Hippocampal formation (tissue), 2 donors: ENCODE results near the gene TMPRSS5.
"Not testable (repeated sequence)": the region's sequence is repeated elsewhere in the genome, so short reads cannot be mapped to it uniquely, and the experiment has no call there.

Source experiments
- DNase-seq, 2 donors: peaks; one replicate each; lab custom pipeline; 2025; lab: John Stamatoyannopoulos, UW

Gene TMPRSS5

DNA sequence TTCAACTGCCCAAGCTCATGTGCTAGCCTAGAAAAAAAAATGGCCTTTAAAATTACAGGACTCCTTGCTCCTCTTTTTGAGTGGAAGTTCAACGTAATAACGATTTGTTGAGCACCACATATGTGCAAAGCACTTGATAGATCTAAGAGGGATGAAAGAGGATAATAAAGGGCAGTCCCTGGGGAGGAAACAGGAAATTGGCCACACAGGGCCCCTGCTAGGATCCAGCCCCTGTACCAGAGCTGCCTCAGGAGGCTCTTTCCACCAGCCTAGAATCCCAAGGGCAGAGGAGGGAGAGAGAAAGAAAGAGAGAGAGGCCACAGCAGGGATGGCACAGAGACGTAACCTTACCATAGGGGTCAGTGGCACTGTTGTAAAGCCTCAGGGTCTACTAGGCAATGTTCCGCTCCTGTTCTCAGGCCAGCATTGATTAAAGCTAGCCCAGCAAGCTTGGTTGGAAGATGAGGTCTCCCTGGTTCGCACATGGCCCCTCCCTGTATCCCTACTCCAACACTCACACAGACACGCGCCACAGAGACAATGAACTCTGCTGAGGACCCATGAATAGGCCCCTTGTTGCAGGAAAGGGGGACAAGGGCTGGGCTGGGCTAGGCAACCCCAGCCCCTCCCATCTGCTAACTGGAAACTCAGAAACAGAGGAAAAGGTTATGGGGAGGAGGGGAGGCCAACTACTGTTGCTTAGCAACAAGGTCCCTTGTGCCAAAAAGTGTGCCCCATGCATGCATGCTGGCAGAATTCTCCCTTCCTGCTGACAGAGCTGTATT, at the start of gene TMPRSS5:
TSS of gene TMPRSS5 (minus strand) at position 438 of the 785 bp plus-strand sequence. CDS start at position 354, 84 bp downstream.
- peak; percentile 88 to 96 for DNase-seq

DNA sequence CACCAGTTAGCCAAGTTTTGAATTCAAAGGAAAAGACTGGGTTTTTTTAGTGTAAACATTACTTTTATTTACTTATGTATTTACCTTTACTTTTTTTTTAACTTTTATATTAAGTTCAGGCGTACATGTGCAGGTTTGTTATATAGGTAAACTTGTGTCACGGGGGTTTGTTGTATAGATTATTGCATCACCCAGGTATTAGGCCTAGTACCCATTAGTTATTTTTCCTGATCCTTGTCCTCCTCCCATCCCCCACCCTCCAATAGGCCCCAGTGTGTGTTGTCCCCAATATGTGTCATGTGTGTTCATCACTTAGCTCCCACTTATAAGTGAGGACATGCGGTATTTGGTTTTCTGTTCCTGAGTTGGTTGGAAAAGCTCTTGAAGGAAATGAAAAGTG, 46.8 kb upstream of the TMPRSS5 start:
- no peak for DNase-seq

DNA sequence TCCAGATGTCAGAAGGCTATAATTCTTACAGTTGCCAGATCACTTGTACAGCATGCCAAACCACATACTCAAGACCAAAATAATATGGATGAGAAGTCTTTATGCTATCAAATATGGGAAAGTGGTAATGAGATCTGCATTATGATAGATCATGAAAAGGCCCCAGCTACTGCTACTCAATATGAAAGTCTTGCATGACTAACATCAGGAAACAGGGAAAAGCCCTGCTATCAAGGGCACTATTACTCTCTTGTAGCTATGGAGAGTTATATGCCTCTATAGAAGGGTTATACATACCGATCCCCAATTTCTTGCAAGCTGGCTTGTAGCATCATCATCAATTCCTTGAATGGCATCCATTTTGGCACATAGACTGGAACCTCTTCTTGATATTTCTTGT, 30.2 kb upstream of the TMPRSS5 start:
- no peak for DNase-seq

DNA sequence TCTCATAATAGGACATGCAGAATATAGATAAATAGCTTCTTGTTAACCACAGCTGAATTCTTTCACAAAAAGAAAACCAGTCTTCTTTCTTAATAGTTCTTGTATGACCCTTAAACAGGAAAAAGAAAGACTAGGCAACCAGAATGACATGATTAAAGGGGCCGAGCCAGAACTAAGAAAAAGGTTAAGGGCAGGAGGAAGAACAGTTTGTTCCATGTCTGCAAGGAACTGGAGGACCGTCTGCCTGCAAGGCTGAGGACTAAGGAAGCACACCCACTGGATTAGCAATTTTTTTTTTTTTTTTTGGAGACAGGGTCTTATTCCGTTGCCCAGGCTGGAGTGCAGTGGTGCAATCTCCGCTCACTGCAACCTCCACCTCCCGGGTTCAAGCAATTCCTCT, 26.0 kb upstream of the TMPRSS5 start:
- no peak for DNase-seq

DNA sequence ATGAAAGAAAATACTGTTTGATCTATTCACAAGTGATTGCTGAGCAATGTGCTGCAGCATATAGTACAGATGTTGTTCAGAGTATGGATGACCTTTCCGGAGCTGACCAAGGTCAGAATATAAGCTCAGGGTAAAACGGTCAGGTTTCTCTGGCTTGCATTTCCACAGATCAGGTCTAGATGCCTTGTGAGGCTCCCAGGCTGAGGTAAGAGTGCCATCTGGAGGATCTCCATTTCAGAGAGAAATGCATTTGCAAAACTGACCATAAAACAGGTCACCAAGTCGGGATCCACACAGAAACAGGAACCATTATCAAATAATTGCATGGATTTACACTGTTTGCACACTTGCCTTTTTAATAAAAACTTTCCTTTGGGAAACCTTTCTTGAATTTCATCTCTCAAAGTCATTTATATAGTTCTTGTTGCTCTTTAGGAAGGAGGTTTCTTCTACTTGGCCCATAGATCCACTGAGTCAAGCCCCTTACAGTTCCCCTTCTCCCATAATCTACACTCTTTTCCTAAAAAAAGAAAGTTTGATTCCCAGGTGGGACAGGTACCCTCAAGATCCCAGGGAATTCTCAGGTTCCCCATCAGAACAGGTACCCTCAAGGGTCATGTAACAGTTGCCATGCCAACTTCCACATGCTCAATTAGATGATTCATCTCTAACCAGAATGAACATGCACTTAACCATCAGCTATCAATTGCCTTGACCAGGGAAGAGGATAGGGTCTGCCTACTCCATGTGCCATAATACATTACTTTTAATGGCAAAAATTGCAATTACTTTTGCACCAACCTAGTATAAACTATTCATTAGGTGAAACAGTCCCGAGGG, 25.0 kb upstream of the TMPRSS5 start:
- peak; percentile 39 to 76 for DNase-seq

DNA sequence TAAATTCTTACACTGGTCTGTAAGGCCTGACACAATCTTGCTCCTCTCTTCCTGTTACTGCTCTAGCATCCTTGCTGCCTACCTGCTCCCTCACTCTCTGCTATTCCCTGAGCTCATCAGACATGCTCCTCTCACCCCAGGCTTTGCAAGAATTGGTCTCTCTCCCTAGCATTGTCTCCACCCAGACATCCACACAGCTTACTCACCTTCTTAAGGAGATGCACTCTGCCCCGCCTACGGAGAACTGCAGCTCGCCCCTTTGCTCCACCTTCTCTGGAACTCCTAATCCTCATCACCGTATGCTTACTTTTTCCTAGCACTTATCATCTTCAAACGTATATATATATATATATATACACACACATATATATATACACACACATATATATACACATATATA, 23.3 kb upstream of the TMPRSS5 start:
- DNase-seq: no peak

DNA sequence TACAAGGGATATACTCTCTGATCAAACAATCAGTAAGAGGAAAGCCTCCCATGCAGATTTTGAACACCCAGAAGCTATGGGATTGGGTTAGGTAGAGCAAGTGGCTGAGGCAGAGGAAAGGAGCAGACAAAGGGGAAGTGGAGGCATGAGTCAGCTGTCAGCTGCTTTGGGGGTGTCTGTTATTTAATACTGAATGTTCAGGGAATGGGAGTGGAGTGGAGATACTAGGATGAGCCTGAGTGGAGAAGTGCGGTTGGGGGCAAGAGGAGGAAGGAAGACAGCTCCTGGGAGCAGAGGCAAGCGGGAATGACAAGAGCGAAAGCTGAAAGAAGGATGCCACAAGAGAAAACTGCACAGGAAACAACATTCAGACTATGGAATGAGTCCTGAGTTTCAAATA, 22.7 kb upstream of the TMPRSS5 start:
- DNase-seq: no peak

DNA sequence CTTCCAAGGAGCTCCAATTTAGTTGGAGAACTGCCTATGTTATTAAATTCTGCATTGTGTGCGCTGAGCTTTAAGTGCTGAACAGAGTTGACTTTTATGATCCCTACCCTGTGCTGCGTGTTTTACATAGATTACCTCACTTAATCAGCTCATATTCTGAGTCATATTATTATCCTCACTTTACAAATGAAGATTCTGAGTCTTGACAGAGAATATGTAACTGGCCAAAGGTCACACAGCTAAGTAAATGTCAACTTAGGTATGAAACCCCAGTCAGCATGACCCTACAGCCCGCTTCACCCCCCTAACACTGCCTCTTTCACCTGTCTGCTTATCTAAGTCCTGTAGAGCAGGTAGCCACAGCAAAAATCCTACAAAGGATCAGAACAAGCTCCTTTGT, 19.8 kb upstream of the TMPRSS5 start:
- no peak for DNase-seq

DNA sequence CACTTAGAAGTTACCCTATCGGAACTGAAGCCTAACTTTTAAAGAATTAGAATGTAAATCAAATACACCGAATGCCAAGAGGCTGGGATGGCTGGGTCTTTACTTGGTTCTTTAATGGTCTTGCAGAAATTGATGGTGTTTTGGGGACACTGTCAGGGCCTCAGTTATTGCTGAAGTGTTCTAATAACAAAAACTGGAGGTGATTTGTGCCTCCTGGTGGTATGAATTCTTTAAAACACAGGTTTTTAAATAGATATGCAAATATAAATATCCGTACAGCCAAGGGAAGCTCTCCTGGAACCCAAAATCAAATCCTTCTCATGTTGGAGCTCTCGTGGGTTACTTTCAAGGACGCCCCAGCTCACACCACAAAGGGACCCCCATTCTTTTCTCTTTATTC, 19.3 kb upstream of the TMPRSS5 start:
- DNase-seq: no peak

DNA sequence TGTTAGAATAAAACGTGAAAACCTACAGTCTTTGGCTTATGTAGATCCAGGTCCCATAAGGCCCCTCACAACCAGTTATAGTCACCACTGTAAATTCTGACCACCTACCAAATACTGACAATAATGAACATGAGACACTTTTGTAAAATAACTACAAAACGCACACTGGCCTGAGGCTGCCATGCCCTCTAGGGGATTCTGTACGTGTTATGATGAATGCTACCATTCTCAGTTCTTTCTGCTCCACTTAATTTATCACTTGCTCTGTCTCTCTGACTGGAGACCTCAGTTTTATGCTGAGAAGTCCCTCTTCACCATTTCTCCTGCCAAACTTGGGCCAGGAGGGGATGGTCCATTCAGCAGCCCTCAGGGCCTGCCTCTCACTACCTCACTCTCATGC, 18.7 kb upstream of the TMPRSS5 start:
- no peak for DNase-seq

DNA sequence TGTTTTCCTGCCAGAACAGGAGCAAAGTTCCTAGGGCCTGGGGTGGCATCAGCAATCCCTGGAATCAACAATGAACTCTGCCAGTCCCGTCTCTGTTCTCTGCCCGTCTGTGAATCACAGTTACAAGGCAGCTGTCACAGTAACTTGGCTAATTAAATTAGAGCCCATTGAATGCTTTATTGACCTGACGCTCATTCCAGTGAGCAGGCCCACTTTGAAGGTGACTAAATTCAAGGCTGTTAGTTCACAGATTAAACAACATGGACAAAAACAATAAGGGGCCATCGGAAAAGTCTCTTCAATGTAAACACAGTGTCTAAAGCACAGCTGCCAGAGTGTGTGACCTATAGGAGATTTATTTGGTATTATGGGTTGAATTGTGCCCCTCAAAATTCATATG, 17.7 kb upstream of the TMPRSS5 start:
- DNase-seq: no peak

DNA sequence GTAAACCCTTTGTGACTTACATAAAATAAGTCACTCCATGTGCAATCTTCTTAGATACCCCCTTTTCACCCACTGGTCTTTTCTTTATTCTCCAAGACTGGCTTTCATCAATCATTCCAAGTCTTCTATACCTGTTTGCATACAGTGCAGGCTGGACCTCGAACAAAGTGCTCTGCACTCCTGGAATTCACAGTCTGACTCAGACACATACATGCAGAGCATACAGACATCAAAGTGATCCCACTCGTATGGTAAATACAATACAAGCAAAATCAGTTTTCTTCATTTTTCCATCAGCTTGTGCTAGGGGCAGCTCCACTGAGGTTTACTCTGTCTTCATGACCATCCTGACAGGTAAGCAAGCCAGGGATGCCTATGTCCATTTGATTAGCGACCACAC, 16.8 kb upstream of the TMPRSS5 start:
- DNase-seq: no peak

DNA sequence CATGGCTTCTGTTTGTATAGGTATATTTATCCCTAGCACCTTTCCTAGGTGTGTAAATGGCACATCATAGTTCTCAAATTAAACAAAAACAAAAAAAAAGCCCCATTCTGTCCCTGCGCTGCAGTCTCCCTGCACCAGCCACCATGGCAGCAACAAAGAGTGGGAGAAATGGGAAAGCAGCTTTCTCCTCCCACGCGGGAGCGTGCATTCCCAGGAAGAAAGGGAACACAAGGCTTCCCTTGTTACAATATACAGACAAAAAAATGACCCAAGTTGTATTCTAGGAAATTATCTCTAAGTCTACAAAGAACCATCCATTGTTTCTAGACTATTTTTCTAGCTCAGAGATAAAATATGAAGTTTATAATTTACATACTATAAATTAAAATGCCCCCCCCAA, 16.1 kb upstream of the TMPRSS5 start:
- DNase-seq: peak in 1 of 2 donors; percentile 20

DNA sequence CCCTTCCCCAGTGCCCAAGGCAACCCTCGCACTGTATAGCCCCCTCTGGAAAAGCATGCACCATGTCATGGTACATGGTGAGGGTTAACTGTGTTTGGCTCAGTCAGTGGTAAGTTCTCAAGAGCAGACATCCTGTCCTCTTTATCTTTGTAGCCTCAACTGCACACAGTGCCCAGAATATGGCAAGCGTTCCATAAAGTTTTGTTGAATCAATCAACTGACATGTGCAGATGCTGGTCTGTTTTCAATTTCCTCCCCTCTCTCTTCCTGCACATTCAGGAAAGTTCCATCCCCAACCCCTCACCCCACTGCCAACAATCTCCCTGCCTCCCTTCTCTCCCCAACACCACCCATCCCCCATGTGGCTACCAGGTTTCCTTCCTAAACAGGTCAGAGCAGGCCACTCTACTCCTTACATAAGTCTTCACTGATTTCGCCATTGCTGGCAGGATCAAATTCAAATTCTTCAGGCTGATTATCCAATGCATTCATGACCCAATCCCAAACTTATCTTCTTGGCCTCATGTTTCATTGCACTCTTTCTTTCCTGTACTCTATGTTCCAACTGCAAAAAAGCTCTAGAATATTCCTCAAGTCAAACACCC, 15.5 kb upstream of the TMPRSS5 start:
- DNase-seq: no peak

DNA sequence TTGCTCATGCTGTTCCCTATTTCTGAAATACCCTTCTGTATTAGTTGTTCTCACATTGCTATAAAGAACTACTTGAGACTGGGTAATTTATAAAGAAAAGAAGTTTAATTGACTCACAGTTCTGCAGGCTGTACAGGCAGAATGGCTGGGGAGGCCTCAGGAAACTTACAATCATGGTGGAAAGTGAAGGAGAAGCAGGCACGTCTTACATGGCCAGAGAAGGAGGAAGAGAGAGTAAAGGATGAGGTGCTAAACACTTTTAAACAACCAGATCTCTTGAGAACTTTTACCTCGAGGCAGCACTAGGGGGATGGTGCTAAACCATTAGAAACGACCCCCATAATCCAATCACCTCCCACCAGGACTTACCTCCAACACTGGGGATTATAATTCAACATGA, 14.4 kb upstream of the TMPRSS5 start:
- not testable (repeated sequence) for DNase-seq

DNA sequence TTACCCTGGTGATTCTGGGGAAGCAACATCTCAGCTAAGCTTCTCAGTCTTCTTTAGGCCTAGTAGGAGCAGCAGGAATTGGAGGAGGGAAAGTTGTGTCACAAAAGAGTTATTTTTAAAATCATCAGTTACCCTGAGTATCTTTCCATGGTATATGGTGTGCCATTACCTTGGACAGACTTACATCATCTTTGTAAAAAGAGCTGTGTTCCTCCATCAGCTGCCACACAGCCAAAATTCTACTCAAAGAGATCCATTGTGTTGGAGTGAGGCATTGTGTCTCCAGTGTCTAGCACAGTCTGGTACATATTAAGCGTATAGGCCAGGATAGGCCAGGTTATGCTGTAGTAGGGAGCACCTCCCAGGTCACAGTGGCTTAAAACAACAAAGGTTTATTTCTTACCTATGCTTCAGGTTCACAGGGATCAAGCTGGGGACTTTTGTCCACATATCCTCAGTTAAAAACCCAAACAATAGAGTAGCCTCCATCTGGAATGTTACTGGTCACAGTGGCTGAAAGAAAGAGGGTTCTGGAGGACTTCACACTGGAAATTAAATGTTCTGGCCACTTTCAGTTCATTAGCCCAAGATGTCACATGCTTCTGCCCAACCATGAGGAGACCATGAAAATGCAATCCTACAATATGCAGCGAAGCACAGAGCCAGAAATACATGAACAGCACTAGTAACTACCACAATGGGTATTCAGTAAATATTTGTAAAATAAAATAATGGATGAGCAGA, 9.9 kb upstream of the TMPRSS5 start:
- peak; percentile 32 to 76 for DNase-seq

DNA sequence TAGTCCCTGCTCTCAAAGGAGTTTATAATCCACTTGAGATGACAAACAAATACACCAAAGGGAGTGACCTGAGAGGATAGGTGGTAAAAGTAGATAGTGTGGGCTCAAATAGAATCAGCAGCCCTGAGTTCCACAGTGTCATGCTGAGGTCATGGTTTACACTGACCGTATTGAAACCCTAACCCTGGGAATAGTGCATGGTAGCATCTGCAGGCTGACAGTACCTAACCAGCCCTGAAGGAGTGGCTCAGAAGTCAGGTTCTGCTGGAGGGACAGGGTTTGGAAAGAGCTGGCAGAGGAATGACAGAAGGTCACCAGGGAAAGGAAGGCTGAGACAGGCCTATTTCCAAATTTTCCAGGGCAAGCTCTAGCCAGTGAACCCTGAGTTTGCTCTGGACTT, 9.2 kb upstream of the TMPRSS5 start:
- DNase-seq: no peak

DNA sequence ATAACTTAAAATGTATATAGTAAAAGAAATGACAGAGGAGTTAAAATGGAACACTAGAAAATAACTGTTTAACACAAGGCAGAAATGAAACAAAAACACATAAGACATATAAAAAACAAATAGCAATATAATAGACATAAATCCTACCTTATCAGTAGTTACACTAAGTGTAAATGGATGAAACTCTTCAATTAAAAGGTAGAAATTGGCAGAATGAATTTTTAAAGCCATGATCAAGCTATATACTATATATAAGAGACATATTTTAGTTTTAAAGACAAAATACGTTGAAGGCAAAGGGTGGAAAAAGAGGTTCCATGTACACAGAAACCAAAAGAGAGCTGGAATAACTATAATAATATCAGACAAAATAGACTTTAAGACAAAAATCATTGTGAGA, 4.9 kb upstream of the TMPRSS5 start:
- DNase-seq: no peak

DNA sequence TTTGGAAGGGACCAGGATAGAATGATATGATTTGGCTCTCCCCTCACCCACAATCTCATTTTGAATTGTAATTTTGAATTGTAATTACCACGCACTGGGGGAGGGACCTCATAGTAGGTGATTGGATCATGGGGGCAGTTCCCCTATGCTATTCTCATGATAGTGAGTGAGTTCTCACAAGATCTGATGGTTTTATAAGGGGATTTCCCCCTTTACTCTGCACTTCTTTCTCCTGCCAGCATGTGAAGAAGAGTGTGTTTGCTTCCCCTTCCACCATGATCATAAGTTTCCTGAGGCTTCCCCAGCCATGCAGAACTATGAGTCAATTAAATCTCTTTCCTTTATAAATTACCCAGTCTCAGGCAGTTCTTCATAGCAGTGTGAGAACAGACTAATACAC, 2.6 kb downstream of the TMPRSS5 start:
- not testable (repeated sequence) for DNase-seq

DNA sequence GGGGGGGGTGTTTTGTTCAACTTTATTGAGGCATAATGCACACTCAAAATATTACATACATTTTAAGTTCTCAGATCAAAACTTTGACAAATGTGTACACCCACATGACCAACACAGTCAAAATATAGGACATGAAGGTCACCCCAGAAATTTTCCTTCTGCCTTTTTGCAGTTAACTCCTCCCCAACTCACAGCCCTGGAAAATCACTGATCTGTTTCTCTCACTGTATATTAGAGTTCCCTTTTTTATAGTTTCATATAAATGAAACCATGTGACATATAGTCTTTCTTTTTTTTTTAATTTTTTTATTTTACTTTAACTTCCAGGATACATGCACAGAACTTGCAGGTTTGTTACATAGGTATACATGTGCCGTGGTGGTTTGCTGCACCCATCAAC, 4.6 kb downstream of the TMPRSS5 start:
- DNase-seq: no peak

DNA sequence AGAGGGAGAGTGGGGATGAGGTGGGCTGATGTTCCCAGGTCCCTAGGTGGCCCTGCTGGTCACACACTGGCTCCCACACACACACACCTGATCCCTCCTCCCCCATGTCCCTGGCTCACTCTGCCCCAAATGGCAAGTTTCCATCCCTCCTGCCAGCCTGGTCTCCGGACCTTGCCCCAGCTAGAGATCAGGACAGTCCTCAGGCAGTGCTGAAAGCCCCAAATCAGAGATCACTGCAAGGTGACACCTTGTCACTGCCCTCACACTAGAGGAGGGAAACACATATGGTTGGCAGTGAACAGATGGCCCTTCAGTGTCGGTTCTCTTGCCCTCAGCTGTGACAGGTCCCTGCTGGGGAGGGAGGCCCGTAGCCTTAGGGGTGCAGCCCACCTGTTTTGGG, 7.6 kb downstream of the TMPRSS5 start:
- no peak for DNase-seq

DNA sequence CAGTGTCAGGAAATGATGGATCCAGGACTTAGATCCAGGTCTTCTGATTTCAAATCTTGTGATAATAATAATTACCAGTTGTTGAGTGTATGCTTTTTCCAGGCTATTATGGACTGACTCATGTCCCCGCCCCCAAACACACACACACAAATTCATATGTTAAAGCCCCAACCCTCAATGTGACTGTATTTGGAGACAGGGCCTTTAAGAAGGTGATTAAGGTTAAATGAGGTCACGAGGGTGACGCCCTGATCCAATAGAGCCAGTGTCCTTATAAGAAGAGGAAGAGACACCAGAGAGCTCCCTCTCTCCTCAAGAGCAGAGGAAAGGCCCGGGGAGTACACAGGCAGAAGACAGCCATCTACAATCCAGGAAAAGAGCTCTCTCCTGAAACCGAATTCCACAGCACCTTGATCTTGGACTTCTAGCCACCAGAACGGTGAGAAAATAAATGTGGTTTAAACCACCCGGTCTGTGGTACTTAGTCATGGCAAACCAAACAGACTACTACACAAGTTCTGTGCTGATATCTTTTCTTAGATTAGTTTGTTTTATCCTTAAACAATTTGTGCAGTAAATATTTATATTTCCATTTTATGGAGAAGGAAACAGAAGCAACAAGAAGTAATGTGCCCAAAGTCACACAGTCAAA, 8.2 kb downstream of the TMPRSS5 start:
- no peak for DNase-seq
